BLaER1 treated with 17β-estradiol and CSF1 and Interleukin-3, amounts not matched to agents 10 nM and 100 nM (cell line): ENCODE results near the gene BCAS3.

Experiments used
- H3K27ac ChIP-seq, 11 experiments: shearing (Covaris generic); formaldehyde crosslinking; 2 replicates each; pipeline ENCODE4 v1.8.1; 2022
- H3K27me3 ChIP-seq, 11 experiments: shearing (Covaris generic); formaldehyde crosslinking; 2 replicates each; pipeline ENCODE4 v1.8.1; 2022
- H3K36me3 ChIP-seq, 11 experiments: shearing (Covaris generic); formaldehyde crosslinking; 2 replicates each; pipeline ENCODE4 v1.8.1; 2022
- H3K4me1 ChIP-seq, 10 experiments: shearing (Covaris generic); formaldehyde crosslinking; 2 replicates each; pipeline ENCODE4 v1.8.1; 2022
- H3K4me2 ChIP-seq, 11 experiments: shearing (Covaris generic); formaldehyde crosslinking; 2 replicates each; pipeline ENCODE4 v1.8.1; 2022
- H3K4me3 ChIP-seq, 10 experiments: shearing (Covaris generic); formaldehyde crosslinking; 2 replicates each; pipeline ENCODE4 v1.8.1; 2022
- H3K9ac ChIP-seq, 11 experiments: shearing (Covaris generic); formaldehyde crosslinking; 2 replicates each; pipeline ENCODE4 v1.8.1; 2022
- H3K9me3 ChIP-seq, 11 experiments: shearing (Covaris generic); formaldehyde crosslinking; replicated peaks in 1 of 11; 2 replicates each; pipeline ENCODE4 v1.8.1; 2022
- H4K20me1 ChIP-seq, 11 experiments: shearing (Covaris generic); formaldehyde crosslinking; 2 replicates each; pipeline ENCODE4 v1.8.1; 2022
- Cebpa-rat ChIP-seq, 11 experiments: shearing (Covaris generic); IDR thresholded peaks; 2 replicates each; pipeline ENCODE4 v1.8.1; 2022

The BCAS3 gene

GRCh38 chr17:61064087-61064951, 386.7 kb downstream of the BCAS3 start:
- H3K27me3 ChIP-seq, result no peaks in the 10 kb centered on the region
- H3K36me3 ChIP-seq, result no peaks in the 10 kb centered on the region
- H4K20me1 ChIP-seq, result no peaks in the 10 kb centered on the region
- H3K27ac ChIP-seq, result no peak overlapping the region
- no peak overlapping the region for H3K4me2 ChIP-seq
- no peak overlapping the region for H3K9ac ChIP-seq
- no peaks in the 10 kb centered on the region for H3K9me3 ChIP-seq
- TF ChIP-seq Cebpa-rat (IDR thresholded peaks at IDR 0.05), result no peak
- no peak overlapping the region for H3K4me3 ChIP-seq
- no peaks in the 10 kb centered on the region; a peak in 2 of 20 replicates for H3K4me1 ChIP-seq

GRCh38 chr17:61065263-61065773, 387.7 kb downstream of the BCAS3 start:
- no peak overlapping the region for H3K4me2 ChIP-seq
- H3K9ac ChIP-seq, result no peak overlapping the region
- no peak overlapping the region for H3K4me3 ChIP-seq
- no peaks in the 10 kb centered on the region for H3K27me3 ChIP-seq
- no peaks in the 10 kb centered on the region for H3K9me3 ChIP-seq
- no peaks in the 10 kb centered on the region for H4K20me1 ChIP-seq
- H3K27ac ChIP-seq, result no peak overlapping the region
- TF ChIP-seq Cebpa-rat (IDR thresholded peaks at IDR 0.05), result no peak
- H3K4me1 ChIP-seq, result no peaks in the 10 kb centered on the region; a peak in 2 of 20 replicates
- no peaks in the 10 kb centered on the region for H3K36me3 ChIP-seq

GRCh38 chr17:61066062-61066461, 388.4 kb downstream of the BCAS3 start:
- Histone ChIP-seq H3K4me3 (no peak overlapping the region), H3K4me1 (no peaks in the 10 kb centered on the region; a peak in 2 of 20 replicates), H4K20me1 (no peaks in the 10 kb centered on the region), H3K27me3 (no peaks in the 10 kb centered on the region), H3K4me2 (no peak overlapping the region), H3K36me3 (no peaks in the 10 kb centered on the region), H3K9me3 (no peaks in the 10 kb centered on the region), H3K9ac (no peak overlapping the region), H3K27ac (no peak overlapping the region)
- TF ChIP-seq Cebpa-rat (IDR thresholded peaks at IDR 0.05), result no peak

- H3K9me3 ChIP-seq, result no peaks in the 10 kb centered on the region
- no peak overlapping the region for H3K4me2 ChIP-seq
- H3K4me3 ChIP-seq, result no peak overlapping the region
- no peak for TF ChIP-seq Cebpa-rat (IDR thresholded peaks at IDR 0.05)
- H3K27ac ChIP-seq, result no peak overlapping the region
- no peaks in the 10 kb centered on the region for H4K20me1 ChIP-seq
- H3K4me1 ChIP-seq, result no peaks in the 10 kb centered on the region
- no peaks in the 10 kb centered on the region for H3K27me3 ChIP-seq
- no peak overlapping the region for H3K9ac ChIP-seq
- no peaks in the 10 kb centered on the region for H3K36me3 ChIP-seq
These were observed 393.0 kb downstream of the BCAS3 start for GRCh38 chr17:61070649-61071048.

- no peaks in the 10 kb centered on the region for H4K20me1 ChIP-seq
- no peak overlapping the region for H3K4me3 ChIP-seq
- H3K9me3 ChIP-seq, result no peaks in the 10 kb centered on the region
- H3K4me1 ChIP-seq, result no peaks in the 10 kb centered on the region
- no peak overlapping the region for H3K4me2 ChIP-seq
- no peak overlapping the region for H3K27ac ChIP-seq
- H3K27me3 ChIP-seq, result no peaks in the 10 kb centered on the region
- H3K36me3 ChIP-seq, result no peaks in the 10 kb centered on the region
- TF ChIP-seq Cebpa-rat (IDR thresholded peaks at IDR 0.05), result no peak
- no peak overlapping the region for H3K9ac ChIP-seq
These were observed 395.0 kb downstream of the BCAS3 start for GRCh38 chr17:61072648-61073047.

- H4K20me1 ChIP-seq, result no peaks in the 10 kb centered on the region
- no peaks in the 10 kb centered on the region for H3K9me3 ChIP-seq
- TF ChIP-seq Cebpa-rat (IDR thresholded peaks at IDR 0.05), result no peak
- H3K27ac ChIP-seq, result no peak overlapping the region
- no peak overlapping the region for H3K4me2 ChIP-seq
- H3K4me3 ChIP-seq, result no peak overlapping the region
- no peak overlapping the region for H3K9ac ChIP-seq
- no peaks in the 10 kb centered on the region for H3K36me3 ChIP-seq
- no peaks in the 10 kb centered on the region for H3K27me3 ChIP-seq
- no peaks in the 10 kb centered on the region for H3K4me1 ChIP-seq
These were observed 395.5 kb downstream of the BCAS3 start for GRCh38 chr17:61073131-61073530.

GRCh38 chr17:61073799-61074513, 396.3 kb downstream of the BCAS3 start:
- H3K4me1 ChIP-seq, result no peaks in the 10 kb centered on the region
- H3K36me3 ChIP-seq, result no peaks in the 10 kb centered on the region
- no peak overlapping the region for H3K9ac ChIP-seq
- TF ChIP-seq Cebpa-rat (IDR thresholded peaks at IDR 0.05), result no peak
- H3K27ac ChIP-seq, result no peak overlapping the region
- no peak overlapping the region for H3K4me3 ChIP-seq
- no peak overlapping the region for H3K4me2 ChIP-seq
- no peaks in the 10 kb centered on the region for H3K9me3 ChIP-seq
- H3K27me3 ChIP-seq, result no peaks in the 10 kb centered on the region
- no peaks in the 10 kb centered on the region for H4K20me1 ChIP-seq

GRCh38 chr17:61075988-61076387, 398.3 kb downstream of the BCAS3 start:
- Histone ChIP-seq H3K9ac (no peak overlapping the region), H3K27me3 (no peaks in the 10 kb centered on the region), H3K4me1 (no peaks in the 10 kb centered on the region), H3K4me2 (no peak overlapping the region), H4K20me1 (no peaks in the 10 kb centered on the region), H3K4me3 (no peak overlapping the region), H3K9me3 (no peaks in the 10 kb centered on the region), H3K27ac (no peak overlapping the region), H3K36me3 (no peaks in the 10 kb centered on the region)
- TF ChIP-seq Cebpa-rat (IDR thresholded peaks at IDR 0.05), result no peak

- Histone ChIP-seq H3K27ac (no peak overlapping the region), H4K20me1 (no peaks in the 10 kb centered on the region), H3K9ac (no peak overlapping the region), H3K4me2 (no peak overlapping the region), H3K27me3 (no peaks in the 10 kb centered on the region), H3K4me1 (no peaks in the 10 kb centered on the region), H3K4me3 (no peak overlapping the region), H3K9me3 (no peaks in the 10 kb centered on the region), H3K36me3 (no peaks in the 10 kb centered on the region)
- no peak for TF ChIP-seq Cebpa-rat (IDR thresholded peaks at IDR 0.05)
These were observed 399.0 kb downstream of the BCAS3 start for GRCh38 chr17:61076621-61077031.
